K562 (cell line): ENCODE measurements around the gene ATF3. TPM values are rescaled to one million over a fixed set of nuclear protein-coding genes. Genes with fewer than 3 reads are reported as not detected.

Experiments used
- ATAC-seq: fragments of 200-7000 bp; cut with Tn5 transposase; 3 replicates; pipeline ENCODE4 v1.9.1; 2020; ENCODE audit warnings: moderate library complexity
- BruUV-seq: library from RNA; stranded (reverse); fragments of 400-500 nt; replicated peaks from 2 replicates; lab custom pipeline; 2021; lab: Mats Ljungman, UMichigan
- CTCF ChIA-PET: fragments of 300-600 bp; formaldehyde crosslinking; extraction: SDS; loops from one replicate; lab custom pipeline; 2021; ENCODE audit warnings: low intra/inter-chr PET ratio; lab: Yijun Ruan, JAX
- POLR2A ChIA-PET: fragments of 300-600, 350-650 bp; sonication (Branson Sonifier 250); formaldehyde crosslinking; extraction: SDS; loops from one replicate; lab custom pipeline; 2021; ENCODE audit warnings: antibody characterized with exemption, inconsistent platforms; lab: Yijun Ruan, JAX
- DNase-seq, 4 experiments: peaks; one replicate each; pipeline versions ENCODE4 v3.0.0 to v3.0.0-alpha.2; 2011 to 2018; ENCODE audit warnings: low spot score in 3 of 4, mixed read lengths in 3 of 4; ENCODE audit errors: extremely low read depth in 1 of 4
- FAIRE-seq: peaks from 2 replicates; lab custom pipeline; 2011; peaks lifted over from hg19 to GRCh38; lab: Jason Lieb, UNC
- H2AFZ ChIP-seq: 2 replicates; pipeline ENCODE4 v1.6.0; 2011; ENCODE audit warnings: low read depth, low read length, control low read depth, inconsistent platforms
- H3K27ac ChIP-seq: fragments of 200-600 bp; 3 replicates; pipeline ENCODE4 v1.8.0; 2011; ENCODE audit warnings: low read depth, mild to moderate bottlenecking, control low read depth, inconsistent platforms, low read length, moderate library complexity, mixed read lengths; ENCODE audit errors: extremely low read depth
- H3K27me3 ChIP-seq, 2 experiments: fragments of 300-600 bp in 1 of 2; 2 replicates in 1 of 2; 3 replicates in 1 of 2; pipeline versions ENCODE4 v1.6.0 to v1.8.0; 2011; ENCODE audit warnings: inconsistent platforms in 2 of 2, low read length in 2 of 2, mild to moderate bottlenecking in 1 of 2, mixed read lengths in 1 of 2, moderate library complexity in 1 of 2; ENCODE audit not compliant: control insufficient read depth in 2 of 2, insufficient read depth in 2 of 2
- H3K36me3 ChIP-seq: fragments of 300-600 bp; 3 replicates; pipeline ENCODE4 v1.8.0; 2011; ENCODE audit warnings: mild to moderate bottlenecking, low read length, inconsistent platforms; ENCODE audit not compliant: control insufficient read depth, insufficient read depth
- H3K4me1 ChIP-seq, 2 experiments: fragments of 200-600 bp in 1 of 2; replicated peaks in 1 of 2; 2 replicates in 1 of 2; 3 replicates in 1 of 2; pipeline versions ENCODE4 v1.5.1 to v1.8.0; 2011; ENCODE audit warnings: inconsistent platforms in 2 of 2, low read length in 2 of 2, mild to moderate bottlenecking in 1 of 2, mixed read lengths in 1 of 2, moderate library complexity in 1 of 2; ENCODE audit not compliant: control insufficient read depth in 2 of 2, insufficient read depth in 2 of 2
- H3K4me2 ChIP-seq: 2 replicates; pipeline ENCODE4 v1.6.1; 2011; ENCODE audit warnings: low read length, control low read depth, inconsistent platforms, mixed read lengths; ENCODE audit not compliant: insufficient read depth
- H3K4me3 ChIP-seq: fragments of 200-600 bp; sonication (generic), shearing (Covaris generic); 2 replicates; pipeline ENCODE4 v1.5.1; 2016; ENCODE audit warnings: control low read depth, inconsistent platforms
- H3K79me2 ChIP-seq: fragments of 200-600 bp; 3 replicates; pipeline ENCODE4 v1.8.0; 2011; ENCODE audit warnings: low read length, inconsistent platforms; ENCODE audit not compliant: control insufficient read depth, insufficient read depth
- H3K9ac ChIP-seq, 2 experiments: 2 replicates each; pipeline versions ENCODE4 v1.6.0 to v1.6.1; 2011; ENCODE audit warnings: low read depth in 2 of 2, low read length in 2 of 2, control low read depth in 1 of 2, inconsistent platforms in 1 of 2, mild to moderate bottlenecking in 1 of 2, mixed read lengths in 1 of 2; ENCODE audit not compliant: insufficient read depth in 1 of 2
- H3K9me1 ChIP-seq: one replicate; pipeline ENCODE4 v1.6.0; 2011; ENCODE audit warnings: inconsistent platforms, mild to moderate bottlenecking, low read length, moderate library complexity; ENCODE audit not compliant: control insufficient read depth, insufficient read depth
- H3K9me3 ChIP-seq: replicated peaks from 2 replicates; pipeline ENCODE4 v1.5.1; 2011; ENCODE audit warnings: low read depth, low read length, inconsistent platforms; ENCODE audit not compliant: control insufficient read depth, insufficient read depth
- H4K20me1 ChIP-seq: replicated peaks from 2 replicates; pipeline ENCODE4 v1.6.1; 2011; ENCODE audit warnings: low read length, inconsistent platforms, mixed read lengths; ENCODE audit not compliant: control insufficient read depth, insufficient read depth
- LARP7 ChIP-seq: fragments of 450-650 bp; IDR thresholded peaks from 2 replicates; pipeline ENCODE4 v1.6.1; 2016
- POLR2B ChIP-seq: fragments of 450-650 bp; IDR thresholded peaks from 2 replicates; pipeline ENCODE4 v1.6.1; 2018; ENCODE audit warnings: low read depth; ENCODE audit not compliant: partially characterized antibody
- RBM34 ChIP-seq: fragments of 200-400 bp; formaldehyde crosslinking; IDR thresholded peaks from 2 replicates; pipeline ENCODE4 v1.6.1; 2018; ENCODE audit warnings: low read length, borderline replicate concordance; ENCODE audit not compliant: insufficient read depth
- SMAD4 ChIP-seq: fragments of 250-450 bp; sonication (Bioruptor Pico); conservative IDR thresholded peaks from 2 replicates; pipeline ENCODE4 v1.8.0; 2021; ENCODE audit warnings: inconsistent platforms, mild to moderate bottlenecking, moderate library complexity
- SOX6 ChIP-seq: fragments of 450-650 bp; IDR thresholded peaks from 2 replicates; pipeline ENCODE4 v1.6.1; 2014; ENCODE audit warnings: mild to moderate bottlenecking
- ZMIZ1 ChIP-seq, 2 experiments: fragments of 150-350 bp in 1 of 2; IDR thresholded peaks; 2 replicates each; pipeline ENCODE4 v1.6.1; 2012 to 2016; ENCODE audit warnings: low read depth in 2 of 2, low read length in 2 of 2, mild to moderate bottlenecking in 1 of 2, moderate library complexity in 1 of 2
- ZNF444 ChIP-seq: fragments of 250-450 bp; sonication (Bioruptor Pico); IDR thresholded peaks from 2 replicates; pipeline ENCODE4 v1.4.0; 2020; ENCODE audit warnings: mild to moderate bottlenecking, moderate library complexity
- ZNF780A ChIP-seq: fragments of 250-450 bp; sonication (Bioruptor Pico); IDR thresholded peaks from 2 replicates; pipeline ENCODE4 v1.5.0; 2021; ENCODE audit warnings: mild to moderate bottlenecking
- whole genome bisulfite sequencing: fragments of 100-300 bp; shearing (Covaris generic); methylation state at CpG from one replicate; pipeline ENCODE4 v1.1.6; 2016; ENCODE audit warnings: low coverage, mixed read lengths; ENCODE audit not compliant: insufficient coverage; ENCODE audit errors: missing lambda C conversion rate; 5-methylcytosine and 5-hydroxymethylcytosine counted together
- in situ Hi-C: fragments of 300-500 bp; cut with MboI; formaldehyde crosslinking; loops from 4 replicates; pipeline ENCODE4 v1.15.0; 2018; ENCODE audit warnings: inconsistent platforms, mixed read lengths
- intact Hi-C: fragments of 100-400 bp; cut with micrococcal nuclease; formaldehyde crosslinking; loops from 2 replicates; pipeline ENCODE4 v1.14.2; 2022
- polyA plus RNA-seq, 8 experiments: library from polyadenylated mRNA; depleted of rRNA in 4 of 8; stranded (reverse) in 5 of 8; unstranded in 3 of 8; fragments of >200 nt; fragmentation: Nextera tagmentation in 2 of 8; fragmentation: Illumina TruSeq in 1 of 8; extraction: Ambion mirVana in 2 of 8; extraction: Trizol in 1 of 8; gene quantifications; 2 replicates each; pipeline versions ENCODE4 v1.2.1 to v1.2.3, GENCODE V29; 2011 to 2014; ENCODE audit warnings: inconsistent platforms in 1 of 8, missing spikeins in 1 of 8
- total RNA-seq, 7 experiments: library from RNA; depleted of rRNA in 6 of 7; stranded (reverse); fragments of >200 nt in 6 of 7; fragmentation: Illumina TruSeq in 2 of 7; extraction: Trizol in 2 of 7; gene quantifications; 2 replicates each; pipeline versions ENCODE4 v1.2.1 to v1.2.3, GENCODE V29; 2011 to 2021; ENCODE audit warnings: low replicate concordance in 1 of 7
- TF ChIP-seq, protein P1 (sequence below): sonication (generic); formaldehyde crosslinking; IDR thresholded peaks from 2 replicates; pipeline ENCODE4 v1.8.0; 2022; ENCODE audit warnings: missing genetic modification reagents, mild to moderate bottlenecking, borderline replicate concordance
- TF ChIP-seq, protein P2 (sequence below): fragments of 250-450 bp; sonication (Bioruptor Pico); IDR thresholded peaks from 2 replicates; pipeline ENCODE4 v1.8.0; 2021; ENCODE audit warnings: mild to moderate bottlenecking, moderate library complexity
- TF ChIP-seq, protein P3 (sequence below): fragments of 450-650 bp; formaldehyde crosslinking; IDR thresholded peaks from 2 replicates; pipeline ENCODE4 v1.4.0; 2022; ENCODE audit warnings: mild to moderate bottlenecking, moderate library complexity
- TF ChIP-seq, protein P4 (sequence below), 3 experiments: fragments of 200-800 bp in 1 of 3; sonication (Bioruptor generic) in 1 of 3; sonication (generic) in 1 of 3; formaldehyde crosslinking in 1 of 3; IDR thresholded peaks; 2 replicates each; pipeline versions ENCODE4 v1.6.1 to v1.8.0; 2016 to 2022; ENCODE audit warnings: mild to moderate bottlenecking in 2 of 3, missing compliant biosample characterization in 2 of 3, missing genetic modification characterization in 2 of 3, missing genetic modification reagents in 1 of 3

Gene ATF3
- total and polyA plus RNA-seq, 9 of the 15 experiments (the other 6 are each of a cell fraction or from before 2014, with no cell fraction given): 3.5 to 28.2 (median 19.8) TPM

GRCh38 chr1:212601524-212601923, 7.0 kb upstream of the ATF3 start:
- Histone ChIP-seq H3K4me3 (no peak overlapping the region), H3K4me2 (no peak overlapping the region), H3K9me1 (no peaks in the 10 kb centered on the region), H3K4me1 (peaks cover 2 to 11% of the 10 kb centered on the region in 2 experiments), H3K27ac (no peak overlapping the region), H3K79me2 (no peaks in the 10 kb centered on the region), H2AFZ (no peak overlapping the region), H3K27me3 (peaks cover 55 to 58% of the 10 kb centered on the region in 2 experiments), H3K36me3 (no peaks in the 10 kb centered on the region), H3K9ac (no peak overlapping the region), H4K20me1 (peaks cover 4% of the 10 kb centered on the region), H3K9me3 (no peaks in the 10 kb centered on the region)
- ChIA-PET POLR2A (no interaction called here), CTCF (no interaction called here)
- WGBS: 0% methylated on average over 2 of the region's 2 CpGs
- no peak for DNase-seq
- intact Hi-C loops: no loop called here
- no TSS peak for BruUV-seq
- FAIRE-seq: no peak
- no peak for ATAC-seq
- in situ Hi-C loops: no loop called here
- TF ChIP-seq, protein P1, sequence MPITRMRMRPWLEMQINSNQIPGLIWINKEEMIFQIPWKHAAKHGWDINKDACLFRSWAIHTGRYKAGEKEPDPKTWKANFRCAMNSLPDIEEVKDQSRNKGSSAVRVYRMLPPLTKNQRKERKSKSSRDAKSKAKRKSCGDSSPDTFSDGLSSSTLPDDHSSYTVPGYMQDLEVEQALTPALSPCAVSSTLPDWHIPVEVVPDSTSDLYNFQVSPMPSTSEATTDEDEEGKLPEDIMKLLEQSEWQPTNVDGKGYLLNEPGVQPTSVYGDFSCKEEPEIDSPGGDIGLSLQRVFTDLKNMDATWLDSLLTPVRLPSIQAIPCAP (CRISPR knock-in tag): no peak
- TF ChIP-seq RBM34 (no peak), POLR2B (no peak), ZNF780A (CRISPR knock-in tag) (no peak), ZNF444 (CRISPR knock-in tag) (no peak), SOX6 (no peak), ZMIZ1 (IDR thresholded peaks at IDR 0.05; ENCODE audit: low read depth in 2 of 2, low read length in 2 of 2) (no peak), LARP7 (no peak), SMAD4 (CRISPR knock-in tag) (no peak)
- TF ChIP-seq, protein P2, sequence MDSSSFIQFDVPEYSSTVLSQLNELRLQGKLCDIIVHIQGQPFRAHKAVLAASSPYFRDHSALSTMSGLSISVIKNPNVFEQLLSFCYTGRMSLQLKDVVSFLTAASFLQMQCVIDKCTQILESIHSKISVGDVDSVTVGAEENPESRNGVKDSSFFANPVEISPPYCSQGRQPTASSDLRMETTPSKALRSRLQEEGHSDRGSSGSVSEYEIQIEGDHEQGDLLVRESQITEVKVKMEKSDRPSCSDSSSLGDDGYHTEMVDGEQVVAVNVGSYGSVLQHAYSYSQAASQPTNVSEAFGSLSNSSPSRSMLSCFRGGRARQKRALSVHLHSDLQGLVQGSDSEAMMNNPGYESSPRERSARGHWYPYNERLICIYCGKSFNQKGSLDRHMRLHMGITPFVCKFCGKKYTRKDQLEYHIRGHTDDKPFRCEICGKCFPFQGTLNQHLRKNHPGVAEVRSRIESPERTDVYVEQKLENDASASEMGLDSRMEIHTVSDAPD: no peak
- TF ChIP-seq, protein P3, sequence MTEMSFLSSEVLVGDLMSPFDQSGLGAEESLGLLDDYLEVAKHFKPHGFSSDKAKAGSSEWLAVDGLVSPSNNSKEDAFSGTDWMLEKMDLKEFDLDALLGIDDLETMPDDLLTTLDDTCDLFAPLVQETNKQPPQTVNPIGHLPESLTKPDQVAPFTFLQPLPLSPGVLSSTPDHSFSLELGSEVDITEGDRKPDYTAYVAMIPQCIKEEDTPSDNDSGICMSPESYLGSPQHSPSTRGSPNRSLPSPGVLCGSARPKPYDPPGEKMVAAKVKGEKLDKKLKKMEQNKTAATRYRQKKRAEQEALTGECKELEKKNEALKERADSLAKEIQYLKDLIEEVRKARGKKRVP: no peak
- TF ChIP-seq, protein P4, sequence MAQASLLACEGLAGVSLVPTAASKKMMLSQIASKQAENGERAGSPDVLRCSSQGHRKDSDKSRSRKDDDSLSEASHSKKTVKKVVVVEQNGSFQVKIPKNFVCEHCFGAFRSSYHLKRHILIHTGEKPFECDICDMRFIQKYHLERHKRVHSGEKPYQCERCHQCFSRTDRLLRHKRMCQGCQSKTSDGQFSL (CRISPR knock-in tag; IDR thresholded peaks at IDR 0.05): no peak
- TF ChIP-seq, protein P4 (tag; IDR thresholded peaks at IDR 0.05): no peak
